ENCODE data around the gene ARRDC1. TPM values are rescaled to one million over a fixed set of nuclear protein-coding genes. Genes with fewer than 3 reads are reported as not detected.
"Not testable (repeated sequence)": the region's sequence is repeated elsewhere in the genome, so short reads cannot be mapped to it uniquely, and the experiment has no call there.

The ARRDC1 gene
- polyA plus RNA-seq, 1 donor = 43.3 TPM

- DNase-seq (ENCODE audit: low read depth) = no peak
Observed at GRCh38 chr9:137613259-137613658, 7.8 kb downstream of the ARRDC1 start.

GRCh38 chr9:137613738-137614523 lies 8.4 kb downstream of the ARRDC1 start:
- no peak for DNase-seq (ENCODE audit: low read depth)

DNA sequence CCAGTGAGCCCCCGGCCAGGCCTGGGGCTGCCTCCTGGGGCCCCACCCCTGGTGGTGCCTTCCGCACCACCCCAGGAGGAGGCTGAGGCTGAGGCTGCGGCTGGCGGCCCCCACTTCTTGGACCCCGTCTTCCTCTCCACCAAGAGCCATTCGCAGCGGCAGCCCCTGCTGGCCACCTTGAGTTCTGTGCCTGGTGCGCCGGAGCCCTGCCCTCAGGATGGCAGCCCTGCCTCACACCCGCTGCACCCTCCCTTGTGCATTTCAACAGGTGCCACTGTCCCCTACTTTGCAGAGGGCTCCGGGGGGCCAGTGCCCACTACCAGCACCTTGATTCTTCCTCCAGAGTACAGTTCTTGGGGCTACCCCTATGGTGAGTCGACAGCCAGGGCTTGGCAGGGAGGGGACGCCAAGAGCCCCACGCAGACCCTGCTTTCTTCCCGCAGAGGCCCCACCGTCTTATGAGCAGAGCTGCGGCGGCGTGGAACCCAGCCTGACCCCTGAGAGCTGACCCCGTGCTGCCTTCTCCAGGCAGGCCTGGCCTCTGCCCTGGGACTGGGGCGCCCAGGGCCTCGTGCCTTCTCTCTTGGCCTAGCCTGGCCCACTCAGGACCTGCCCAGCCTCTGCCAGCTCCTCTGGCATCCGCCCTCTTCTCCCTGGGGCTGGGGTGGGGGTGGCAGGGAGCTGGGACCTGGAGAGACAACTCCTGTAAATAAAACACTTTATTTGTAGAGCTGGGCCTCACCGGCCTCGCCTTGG lies 9.3 kb downstream of the ARRDC1 start:
- DNase-seq (ENCODE audit: low read depth) = no peak

DNA sequence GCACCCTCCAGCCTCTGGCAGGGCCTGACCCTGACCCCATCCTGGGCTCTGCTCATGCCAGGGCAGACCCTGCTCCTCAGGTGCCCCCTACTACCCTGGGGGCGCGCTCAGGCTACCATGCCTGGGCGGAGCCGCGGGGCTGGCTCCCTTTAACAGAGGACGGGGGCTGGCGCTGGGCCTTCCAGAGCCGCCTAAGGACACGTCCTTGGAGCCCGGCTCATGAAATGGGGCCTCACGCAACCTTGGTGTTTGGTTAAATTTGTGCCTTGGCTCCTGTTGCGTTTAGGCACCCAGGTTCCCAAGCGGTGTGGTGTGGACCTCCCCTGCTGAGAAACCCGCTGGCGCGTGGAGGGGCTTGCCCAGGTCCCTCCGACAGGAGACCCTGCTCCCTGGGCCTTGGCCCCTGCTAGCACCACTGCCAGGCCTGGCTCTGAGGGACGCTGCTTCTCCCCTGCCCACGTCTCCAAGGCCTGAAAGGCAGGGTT lies 9.9 kb downstream of the ARRDC1 start:
- no peak for DNase-seq (ENCODE audit: low read depth)

GRCh38 chr9:137618105-137619067 lies 12.9 kb downstream of the ARRDC1 start, which contains the start of gene EHMT1:
TSS of gene EHMT1 (plus strand) at chr9:137619005. CDS start at chr9:137619029, 24 bp downstream.
- peak; percentile 61 for DNase-seq (ENCODE audit: low read depth)

DNA sequence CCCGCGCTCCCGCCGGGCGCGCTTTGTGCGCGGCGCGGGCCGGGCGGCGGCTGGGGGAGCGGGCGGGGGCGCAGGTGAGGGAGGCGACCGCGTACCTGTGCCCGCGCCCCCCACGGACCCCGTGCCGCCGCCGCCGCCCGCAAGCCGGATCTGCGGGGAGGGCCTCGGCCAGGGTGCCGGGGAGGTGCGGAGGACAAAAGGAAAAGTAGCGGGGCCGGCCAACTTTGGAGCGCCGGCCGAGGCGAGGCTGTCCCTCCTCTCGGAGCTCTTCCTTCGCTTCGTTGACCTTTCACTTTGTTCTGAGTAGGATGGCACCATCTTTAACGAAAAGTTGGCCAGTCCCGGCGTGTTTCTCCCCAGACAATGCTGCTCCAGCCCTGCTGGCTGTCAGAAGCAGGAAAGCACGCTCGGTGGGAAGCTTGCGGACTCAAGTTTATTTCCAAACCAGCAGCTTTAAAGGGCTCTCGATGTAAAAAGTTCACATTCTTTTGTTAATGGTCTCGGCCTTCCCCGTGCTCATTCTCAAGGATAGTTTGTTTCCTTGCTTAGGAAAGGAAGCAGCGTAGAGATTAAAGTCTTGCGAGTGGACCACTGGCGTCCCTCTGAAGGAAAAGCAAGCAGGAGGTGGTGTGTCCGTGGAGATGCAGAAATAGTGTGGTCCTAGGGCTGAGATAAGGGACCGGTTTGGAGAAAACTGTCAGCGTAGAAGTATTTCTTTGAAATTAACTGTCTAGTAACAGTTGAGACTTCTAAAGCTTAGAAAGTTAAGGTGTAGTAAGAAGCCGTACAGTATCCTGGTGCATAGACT lies 14.0 kb downstream of the ARRDC1 start:
- DNase-seq (ENCODE audit: low read depth) = no peak

DNA sequence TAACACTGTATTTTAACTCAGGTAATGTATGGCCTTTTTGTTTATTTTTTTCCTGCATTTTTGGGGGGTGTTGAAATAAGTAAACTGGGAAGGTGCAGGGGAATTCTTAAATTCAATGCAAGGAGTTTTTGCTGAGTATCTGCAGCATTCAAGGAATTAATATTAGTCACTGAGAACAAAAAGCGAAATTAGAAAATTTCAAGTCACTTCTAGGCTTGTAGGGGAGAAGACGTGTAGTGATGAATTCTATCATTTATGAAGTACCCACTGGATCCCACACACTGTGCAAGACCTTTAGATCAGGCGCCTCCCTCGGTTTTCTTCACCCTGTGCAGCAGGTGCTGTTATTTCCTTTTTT lies 14.5 kb downstream of the ARRDC1 start:
- DNase-seq (ENCODE audit: low read depth) = no peak

DNA sequence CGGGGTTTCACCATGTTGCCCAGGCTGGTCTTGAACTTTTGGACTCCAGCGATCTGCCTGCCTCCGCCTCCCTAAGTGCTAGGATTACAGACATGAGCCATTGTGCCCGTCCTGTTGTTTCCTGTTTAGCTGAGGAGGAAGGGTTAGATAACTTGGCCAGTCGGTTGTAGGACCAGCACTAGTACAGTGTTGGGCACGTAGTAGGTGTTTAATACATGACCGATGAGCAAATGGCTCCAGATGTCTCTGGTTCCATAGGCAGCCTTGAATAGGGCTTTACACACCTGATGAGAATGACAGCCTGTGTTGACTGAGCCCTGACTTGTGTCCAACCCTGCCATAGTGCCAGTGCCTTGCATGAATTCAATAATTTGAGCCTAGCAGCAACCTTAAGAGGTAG lies 15.1 kb downstream of the ARRDC1 start:
- DNase-seq (ENCODE audit: low read depth) = no peak

DNA sequence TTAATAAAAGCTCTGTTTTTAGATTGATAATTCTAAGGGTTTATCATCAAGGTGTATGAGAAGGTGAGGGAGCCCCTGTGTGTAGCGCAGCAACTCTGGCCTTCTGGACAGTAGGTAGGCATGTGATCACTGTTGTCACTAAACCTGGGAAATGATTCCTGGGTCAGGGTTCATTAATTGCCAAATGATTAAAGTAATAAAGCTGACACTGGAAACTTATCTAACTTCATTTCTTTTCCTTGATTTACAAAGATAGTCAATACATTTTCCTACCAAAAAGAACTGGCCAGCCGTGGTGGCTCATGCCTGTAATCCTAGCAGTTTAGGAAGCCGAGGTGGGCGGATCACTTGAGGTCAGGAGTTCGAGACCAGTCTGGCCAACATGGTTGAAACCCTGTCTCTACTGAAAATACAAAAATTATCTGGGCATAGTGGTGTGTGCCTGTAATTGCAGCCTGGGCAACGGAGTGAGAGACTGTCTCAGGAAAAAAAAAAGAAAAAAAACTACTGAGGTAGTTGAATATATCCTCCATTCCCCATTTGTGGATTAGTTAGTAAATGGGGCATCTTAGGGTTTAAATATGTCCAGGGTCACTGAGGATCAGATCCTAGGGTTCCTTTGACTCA lies 15.8 kb downstream of the ARRDC1 start:
- DNase-seq (ENCODE audit: low read depth) = no peak

DNA sequence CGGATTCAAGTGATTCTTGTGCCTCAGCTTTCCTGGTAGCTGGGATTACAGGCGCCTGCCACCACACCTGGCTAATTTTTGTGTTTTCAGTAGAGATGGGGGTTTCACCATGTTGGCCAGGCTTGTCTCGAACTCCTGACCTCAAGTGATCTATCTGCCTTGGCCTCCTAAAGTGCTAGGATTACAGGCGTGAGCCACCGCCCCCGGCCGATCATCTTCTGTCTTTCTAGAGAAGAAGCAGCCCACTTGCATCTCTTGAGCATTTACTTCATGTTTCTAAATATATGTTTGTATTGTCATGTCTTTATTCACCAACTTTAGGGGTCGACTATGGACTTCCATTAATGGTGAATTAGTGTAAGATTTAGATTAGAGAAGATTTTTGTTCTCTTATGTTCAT lies 16.7 kb downstream of the ARRDC1 start:
- DNase-seq (ENCODE audit: low read depth) = not testable (repeated sequence)

DNA sequence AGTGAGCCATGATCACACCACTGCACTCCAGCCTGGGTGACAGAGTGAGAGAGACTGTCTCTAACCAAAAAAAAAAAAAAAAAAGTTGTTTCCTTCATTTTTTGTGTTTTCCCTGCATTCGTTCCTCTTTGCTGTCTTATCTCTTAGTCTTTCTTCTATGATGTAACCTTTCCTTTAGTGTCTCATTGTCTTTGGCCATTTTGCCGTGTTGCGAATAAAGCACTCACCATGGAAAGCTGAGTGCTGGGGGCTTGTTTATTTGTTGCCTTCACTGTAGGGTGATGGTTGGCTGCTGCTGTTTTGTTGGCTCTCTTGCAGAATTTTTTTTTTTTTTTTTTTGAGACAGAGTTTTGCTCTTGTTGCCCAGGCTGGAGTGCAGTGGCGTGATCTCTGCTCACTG lies 21.0 kb downstream of the ARRDC1 start:
- DNase-seq (ENCODE audit: low read depth) = no peak

DNA sequence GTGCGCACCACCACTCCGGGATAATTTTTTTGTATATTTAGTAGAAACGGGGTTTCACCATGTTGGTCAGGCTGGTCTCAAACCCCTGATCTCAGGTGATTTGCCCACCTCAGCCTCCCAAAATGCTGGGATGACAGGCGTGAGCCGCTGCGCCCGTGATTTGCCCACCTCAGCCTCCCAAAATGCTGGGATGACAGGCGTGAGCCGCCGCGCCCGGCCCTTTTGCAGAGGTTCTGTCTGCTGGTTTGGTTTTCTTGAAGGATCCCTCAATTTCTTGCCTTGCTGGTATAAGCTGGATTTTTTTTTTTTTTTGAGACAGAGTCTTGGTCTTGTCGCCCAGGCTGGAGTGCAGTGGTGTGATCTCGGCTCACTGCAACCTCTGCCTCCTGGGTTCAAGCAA lies 21.9 kb downstream of the ARRDC1 start:
- DNase-seq (ENCODE audit: low read depth) = not testable (repeated sequence)

GRCh38 chr9:137630126-137630525 lies 24.6 kb downstream of the ARRDC1 start:
- no peak for DNase-seq (ENCODE audit: low read depth)

DNA sequence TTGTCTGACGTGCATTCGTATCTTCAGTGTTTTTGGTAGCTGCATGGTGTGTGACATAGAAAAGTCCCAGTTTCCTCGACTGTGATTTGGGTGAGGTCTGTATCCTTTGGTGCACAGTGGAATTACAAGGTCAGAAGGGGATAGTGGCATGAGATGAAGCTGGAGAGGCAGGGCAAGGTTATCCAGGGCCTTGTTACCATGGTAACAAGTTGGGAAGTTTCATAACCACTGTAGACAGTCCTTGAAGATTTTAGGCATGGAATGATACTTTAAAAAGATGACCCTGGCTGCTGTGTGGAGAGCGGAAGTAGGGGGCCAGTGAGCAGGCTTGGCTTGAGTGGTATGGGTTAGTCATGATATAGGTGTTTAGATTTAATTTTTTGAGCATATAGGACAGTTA lies 25.2 kb downstream of the ARRDC1 start:
- DNase-seq (ENCODE audit: low read depth) = no peak

DNA sequence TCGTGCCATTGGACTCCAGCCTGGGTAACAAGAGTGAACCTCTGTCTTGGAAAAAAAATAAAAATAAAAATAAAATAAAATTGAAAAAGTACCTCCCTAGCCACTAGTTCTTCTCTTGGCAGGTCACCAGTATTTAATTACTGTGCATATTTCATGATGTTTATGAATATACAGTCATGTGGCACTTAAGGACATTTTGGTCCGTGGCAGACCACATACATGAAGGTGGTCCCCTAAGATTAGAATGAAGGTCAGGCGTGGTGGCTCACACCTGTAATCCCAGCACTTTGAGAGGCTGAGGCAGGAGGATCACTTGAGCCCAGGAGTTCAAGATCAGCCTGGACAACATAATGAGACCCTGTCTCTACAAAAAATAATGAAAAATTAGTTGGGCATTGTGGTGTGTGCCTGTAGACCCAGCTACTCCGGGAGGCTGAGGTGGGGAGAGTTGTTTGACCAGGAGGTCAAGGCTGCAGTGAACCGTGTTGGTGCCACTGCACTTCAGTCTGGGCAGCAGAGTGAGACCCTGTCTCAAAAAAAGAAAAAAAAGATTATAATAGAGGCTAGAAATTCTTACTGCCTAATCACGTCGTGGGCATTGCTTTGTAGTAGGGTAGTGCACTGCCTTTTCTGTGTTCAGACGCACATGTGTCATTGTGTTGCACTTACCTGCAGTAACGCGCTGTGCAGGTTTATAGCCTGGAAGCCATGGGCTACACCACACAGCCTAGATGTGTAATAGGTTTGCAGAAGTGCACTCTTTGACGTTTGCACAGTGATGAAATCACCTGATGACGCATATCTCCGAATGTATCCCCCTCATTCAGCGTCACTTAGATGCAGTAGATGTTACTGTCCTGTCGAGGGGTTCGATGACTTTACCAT lies 26.1 kb downstream of the ARRDC1 start:
- no peak for DNase-seq (ENCODE audit: low read depth)

GRCh38 chr9:137632230-137633161 lies 27.0 kb downstream of the ARRDC1 start:
- no peak for DNase-seq (ENCODE audit: low read depth)

GRCh38 chr9:137634016-137634415 lies 28.5 kb downstream of the ARRDC1 start:
- DNase-seq (ENCODE audit: low read depth) = no peak

DNA sequence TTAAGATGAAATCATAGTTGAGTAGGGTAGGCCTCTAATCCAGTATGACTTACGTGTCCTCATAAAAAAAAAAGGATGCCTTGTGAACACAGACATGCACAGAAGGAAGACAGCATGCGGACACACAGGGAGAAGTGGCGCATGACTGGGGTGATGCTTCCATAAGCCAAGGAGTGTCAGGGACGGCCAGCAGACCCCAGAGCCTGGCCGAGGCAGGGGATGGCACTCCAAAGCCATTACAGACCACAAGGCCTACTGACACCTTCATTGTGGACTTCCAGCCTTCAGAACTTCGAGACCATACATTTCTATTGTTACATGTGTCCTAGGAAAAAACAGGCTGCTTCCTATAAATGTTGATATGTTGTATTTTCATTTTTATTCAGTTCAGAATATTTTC lies 33.2 kb downstream of the ARRDC1 start:
- no peak for DNase-seq (ENCODE audit: low read depth)

Measured in forelimb muscle (tissue), 1 donor.